IPS-11a (cell line): ENCODE data around the gene CLEC11A.
"Not testable (repeated sequence)": the region's sequence is repeated elsewhere in the genome, so short reads cannot be mapped to it uniquely, and the experiment has no call there.

Source experiments
- H3K4me3 ChIP-seq: one replicate; pipeline ENCODE4 v1.5.1; 2013; ENCODE audit warnings: low read depth, low read length, control low read depth

CLEC11A gene

GRCh38 chr19:50753879-50754278 is 30.7 kb downstream of the CLEC11A start:
- no peak overlapping the region for H3K4me3 ChIP-seq

GRCh38 chr19:50756244-50756643 is 33.1 kb downstream of the CLEC11A start:
- not testable (repeated sequence) for H3K4me3 ChIP-seq

- H3K4me3 ChIP-seq, result not testable (repeated sequence)
Observed at GRCh38 chr19:50757624-50758023, 34.5 kb downstream of the CLEC11A start.

- H3K4me3 ChIP-seq, result not testable (repeated sequence)
Observed at GRCh38 chr19:50759076-50759475, 35.9 kb downstream of the CLEC11A start.

DNA sequence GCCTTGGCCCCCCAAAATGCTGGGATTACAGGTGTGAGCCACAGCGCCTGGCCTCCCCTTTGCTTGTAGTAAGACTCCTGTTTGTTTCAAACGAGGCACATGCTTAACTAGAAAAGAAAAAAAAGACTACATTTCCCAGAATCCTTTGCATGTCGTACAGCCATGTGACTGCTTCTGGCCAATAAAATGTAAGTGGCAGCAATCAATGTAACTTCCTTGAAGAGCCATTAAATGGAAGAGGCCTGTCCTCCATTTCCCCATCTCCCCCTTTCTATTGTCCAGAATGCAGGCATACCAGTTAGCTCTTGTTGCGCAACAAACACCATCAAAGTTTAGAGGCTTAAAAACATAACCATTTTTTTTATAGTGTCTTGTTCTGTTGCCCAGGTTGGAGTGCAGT is 36.7 kb downstream of the CLEC11A start:
- H3K4me3 ChIP-seq, result no peak overlapping the region

DNA sequence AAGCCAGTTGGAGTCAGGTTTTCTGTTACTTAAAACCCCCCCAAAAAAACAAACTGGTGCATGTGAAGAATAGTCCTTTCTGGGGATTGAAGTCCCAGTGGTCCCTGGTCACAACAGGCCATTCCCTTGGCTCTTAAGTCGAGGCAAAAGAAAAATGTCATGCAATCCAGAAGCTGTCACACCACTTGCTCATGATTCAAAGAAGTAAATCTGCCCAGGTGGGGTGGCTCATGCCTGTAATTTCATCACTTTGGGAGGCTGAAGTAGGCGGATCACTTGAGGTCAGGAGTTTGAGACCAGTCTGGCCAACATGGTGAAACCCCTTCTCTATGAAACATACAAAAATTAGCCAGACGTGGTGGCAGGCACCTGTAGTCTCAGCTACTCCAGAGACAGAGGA is 38.3 kb downstream of the CLEC11A start:
- H3K4me3 ChIP-seq, result not testable (repeated sequence)

DNA sequence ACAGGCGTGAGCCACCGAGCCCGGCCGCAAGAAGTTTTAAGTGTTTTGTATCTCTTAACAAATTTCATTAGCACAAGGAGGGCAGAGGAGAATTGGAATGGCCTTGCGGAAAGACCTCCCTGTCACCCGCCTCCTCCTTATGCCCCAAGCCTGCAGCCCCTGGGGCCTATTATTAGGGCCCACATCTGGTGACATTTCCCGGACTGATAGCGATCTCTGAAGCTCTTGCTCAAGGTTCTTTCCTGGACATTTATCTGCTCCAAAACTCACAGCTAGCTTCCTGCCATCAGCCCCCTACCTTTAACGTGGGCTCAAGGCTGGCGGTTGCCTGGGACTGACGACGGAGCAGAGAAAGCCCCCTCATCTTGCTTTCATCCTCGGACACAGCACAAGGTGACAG is 40.4 kb downstream of the CLEC11A start:
- H3K4me3 ChIP-seq, result not testable (repeated sequence)

DNA sequence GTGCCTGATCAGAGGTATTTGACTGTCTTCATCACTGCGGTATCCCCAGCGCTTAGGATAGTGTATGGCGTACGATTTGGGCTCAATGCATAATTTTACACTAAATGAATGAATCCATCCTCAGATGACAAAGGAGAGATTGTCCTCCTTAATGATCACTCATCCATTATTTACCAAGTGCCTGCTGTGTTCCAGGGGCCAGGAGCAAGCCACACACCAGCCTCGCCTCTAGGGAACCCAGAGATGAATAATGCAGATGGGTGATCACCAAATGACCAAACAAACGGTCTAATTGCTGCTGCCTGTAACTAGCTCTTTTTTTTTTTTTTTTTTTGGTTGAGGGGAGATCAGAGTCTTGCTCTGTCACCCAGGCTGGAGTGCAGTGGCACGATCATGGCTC is 41.2 kb downstream of the CLEC11A start:
- no peak overlapping the region for H3K4me3 ChIP-seq

DNA sequence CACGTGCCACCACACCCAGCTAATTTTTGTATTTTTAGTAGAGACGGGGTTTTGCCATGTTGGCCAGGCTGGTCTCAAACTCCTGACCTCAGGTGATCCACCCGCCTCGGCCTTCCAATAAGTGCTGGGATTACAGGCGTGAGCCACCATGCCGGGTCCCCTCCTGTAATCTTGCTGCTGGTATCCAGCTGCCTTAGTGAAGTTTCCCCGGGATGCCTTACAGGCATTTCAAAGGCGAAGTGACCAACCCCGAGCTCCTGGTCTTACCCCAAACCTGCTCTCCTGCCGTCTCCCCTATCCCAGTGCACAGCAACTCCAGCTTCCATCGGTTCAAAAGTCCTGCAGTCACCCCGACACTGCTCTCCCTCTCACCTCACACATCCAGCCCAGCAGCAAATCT is 43.6 kb downstream of the CLEC11A start:
- not testable (repeated sequence) for H3K4me3 ChIP-seq

- H3K4me3 ChIP-seq, result not testable (repeated sequence)
Observed at GRCh38 chr19:50767263-50767662, 44.1 kb downstream of the CLEC11A start.

DNA sequence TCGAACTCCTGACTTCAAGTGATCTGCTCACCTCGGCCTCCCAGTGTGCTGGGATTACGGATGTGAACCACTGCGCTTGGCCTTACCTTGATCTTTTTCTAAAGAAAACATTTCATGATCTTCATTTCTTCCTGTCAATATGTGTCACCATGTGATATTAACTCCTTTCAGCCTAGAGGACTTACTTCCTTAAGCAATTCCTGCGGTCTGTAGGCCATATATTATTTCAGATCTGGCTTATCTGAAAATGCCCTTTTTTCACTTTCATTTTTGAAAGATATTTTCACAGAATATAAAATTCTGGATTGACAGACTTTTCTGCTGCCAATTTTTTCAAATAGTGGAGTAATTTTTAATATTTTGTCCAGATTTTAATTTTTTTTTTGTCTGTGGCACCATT is 45.1 kb downstream of the CLEC11A start:
- H3K4me3 ChIP-seq, result no peak overlapping the region

GRCh38 chr19:50770164-50770563 is 47.0 kb downstream of the CLEC11A start, which contains the start of gene GPR32:
Gene GPR32 (plus strand): TSS chr19:50770464. CDS start chr19:50770601, 137 bp downstream.
- H3K4me3 ChIP-seq, result not testable (repeated sequence)

DNA sequence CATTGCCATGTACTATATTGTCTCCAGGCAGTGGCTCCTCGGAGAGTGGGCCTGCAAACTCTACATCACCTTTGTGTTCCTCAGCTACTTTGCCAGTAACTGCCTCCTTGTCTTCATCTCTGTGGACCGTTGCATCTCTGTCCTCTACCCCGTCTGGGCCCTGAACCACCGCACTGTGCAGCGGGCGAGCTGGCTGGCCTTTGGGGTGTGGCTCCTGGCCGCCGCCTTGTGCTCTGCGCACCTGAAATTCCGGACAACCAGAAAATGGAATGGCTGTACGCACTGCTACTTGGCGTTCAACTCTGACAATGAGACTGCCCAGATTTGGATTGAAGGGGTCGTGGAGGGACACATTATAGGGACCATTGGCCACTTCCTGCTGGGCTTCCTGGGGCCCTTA is 47.7 kb downstream of the CLEC11A start:
- H3K4me3 ChIP-seq, result no peak overlapping the region

- H3K4me3 ChIP-seq, result no peak overlapping the region
Observed at GRCh38 chr19:50772476-50772875, 49.3 kb downstream of the CLEC11A start.

- not testable (repeated sequence) for H3K4me3 ChIP-seq
Observed at GRCh38 chr19:50772912-50773311, 49.7 kb downstream of the CLEC11A start.

GRCh38 chr19:50773454-50773853 is 50.3 kb downstream of the CLEC11A start:
- H3K4me3 ChIP-seq, result not testable (repeated sequence)
